Measurements from ENCODE around the gene RC3H2. TPM values are rescaled to one million over a fixed set of nuclear protein-coding genes. Genes with fewer than 3 reads are reported as not detected.

Gene RC3H2
- polyA plus RNA-seq, 2 of the 4 experiments (the other 2 are of a cell fraction): 15.1 to 43.6 TPM

DNA sequence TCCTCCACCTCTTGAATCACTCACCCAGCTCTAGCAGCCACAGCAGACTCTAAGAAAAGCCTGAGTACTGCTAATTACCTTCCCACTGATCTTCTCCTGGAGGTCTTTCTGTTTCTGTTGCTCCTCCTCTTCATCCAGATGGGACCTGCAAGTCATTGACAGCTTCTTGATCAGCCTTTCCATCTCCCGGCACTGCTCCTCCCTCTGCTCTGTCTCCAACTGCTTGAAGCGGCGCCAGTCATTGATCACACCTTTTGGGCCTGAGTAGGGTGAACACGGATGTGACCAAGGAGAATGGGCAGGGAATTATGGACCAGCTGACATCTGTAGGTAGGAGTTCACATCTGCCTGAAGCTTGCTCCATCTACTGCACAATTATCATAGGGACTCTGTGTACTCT lies 82.2 kb downstream of the RC3H2 start:
- DNase-seq (ENCODE audit: low read depth in 1 of 2, low spot score in 1 of 2) (no peak), ATAC-seq (no peak), FAIRE-seq (no peak)
- CTCF ChIA-PET: interaction anchor here (1.3 to 2.1 kb wide), 3 partner anchors 12 to 724 kb away, joined by 5 to 6 read pairs (median 5); no protein-coding TSS in a partner anchor
- Histone ChIP-seq H3K9me3 (no peaks in the 10 kb centered on the region), H3K27ac (no peak overlapping the region), H3K4me3 (no peak overlapping the region), H3K4me1 (peaks cover 29% of the 10 kb centered on the region), H3K4me2 (no peak overlapping the region)
- no peak for TF ChIP-seq ELK1 (IDR thresholded peaks at IDR 0.05; ENCODE audit: low read depth, low read length)
- no peak for TF ChIP-seq MAFK (IDR thresholded peaks at IDR 0.05; ENCODE audit: partially characterized antibody)
- TF ChIP-seq, protein P1, sequence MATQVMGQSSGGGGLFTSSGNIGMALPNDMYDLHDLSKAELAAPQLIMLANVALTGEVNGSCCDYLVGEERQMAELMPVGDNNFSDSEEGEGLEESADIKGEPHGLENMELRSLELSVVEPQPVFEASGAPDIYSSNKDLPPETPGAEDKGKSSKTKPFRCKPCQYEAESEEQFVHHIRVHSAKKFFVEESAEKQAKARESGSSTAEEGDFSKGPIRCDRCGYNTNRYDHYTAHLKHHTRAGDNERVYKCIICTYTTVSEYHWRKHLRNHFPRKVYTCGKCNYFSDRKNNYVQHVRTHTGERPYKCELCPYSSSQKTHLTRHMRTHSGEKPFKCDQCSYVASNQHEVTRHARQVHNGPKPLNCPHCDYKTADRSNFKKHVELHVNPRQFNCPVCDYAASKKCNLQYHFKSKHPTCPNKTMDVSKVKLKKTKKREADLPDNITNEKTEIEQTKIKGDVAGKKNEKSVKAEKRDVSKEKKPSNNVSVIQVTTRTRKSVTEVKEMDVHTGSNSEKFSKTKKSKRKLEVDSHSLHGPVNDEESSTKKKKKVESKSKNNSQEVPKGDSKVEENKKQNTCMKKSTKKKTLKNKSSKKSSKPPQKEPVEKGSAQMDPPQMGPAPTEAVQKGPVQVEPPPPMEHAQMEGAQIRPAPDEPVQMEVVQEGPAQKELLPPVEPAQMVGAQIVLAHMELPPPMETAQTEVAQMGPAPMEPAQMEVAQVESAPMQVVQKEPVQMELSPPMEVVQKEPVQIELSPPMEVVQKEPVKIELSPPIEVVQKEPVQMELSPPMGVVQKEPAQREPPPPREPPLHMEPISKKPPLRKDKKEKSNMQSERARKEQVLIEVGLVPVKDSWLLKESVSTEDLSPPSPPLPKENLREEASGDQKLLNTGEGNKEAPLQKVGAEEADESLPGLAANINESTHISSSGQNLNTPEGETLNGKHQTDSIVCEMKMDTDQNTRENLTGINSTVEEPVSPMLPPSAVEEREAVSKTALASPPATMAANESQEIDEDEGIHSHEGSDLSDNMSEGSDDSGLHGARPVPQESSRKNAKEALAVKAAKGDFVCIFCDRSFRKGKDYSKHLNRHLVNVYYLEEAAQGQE (IDR thresholded peaks at IDR 0.05): no peak
- WGBS (ENCODE audit: missing lambda C conversion rate): 88% methylated on average over 4 of the region's 4 CpGs
- POLR2A ChIA-PET: interaction anchor here (1.0 kb wide), 1 partner anchor 82 kb away, joined by 4 read pairs; the partner anchor contains the start of gene RC3H2

GRCh38 chr9:122822056-122822455 lies 83.1 kb downstream of the RC3H2 start:
- ATAC-seq (no peak), DNase-seq (ENCODE audit: low read depth in 1 of 2, low spot score in 1 of 2) (no peak), FAIRE-seq (no peak)
- H3K4me3 ChIP-seq: no peak overlapping the region
- H3K4me2 ChIP-seq: no peak overlapping the region
- TF ChIP-seq NR3C1 (IDR thresholded peaks at IDR 0.05) (no peak), HOXB5 (CRISPR knock-in tag; IDR thresholded peaks at IDR 0.05) (no peak), EHMT2 (IDR thresholded peaks at IDR 0.05; ENCODE audit: low read depth) (no peak), SREBF2 (IDR thresholded peaks at IDR 0.05) (no peak), ZNF302 (CRISPR knock-in tag; IDR thresholded peaks at IDR 0.05) (no peak), FOSL2 (IDR thresholded peaks at IDR 0.05) (no peak), FOSL2 (CRISPR knock-in tag; IDR thresholded peaks at IDR 0.05) (no peak), MAZ (IDR thresholded peaks at IDR 0.05; ENCODE audit: borderline replicate concordance, low read depth, low read length) (no peak), CEBPB (IDR thresholded peaks at IDR 0.05) (no peak), MYC (IDR thresholded peaks at IDR 0.05; ENCODE audit: borderline replicate concordance, low read length) (no peak), MAFK (IDR thresholded peaks at IDR 0.05; ENCODE audit: partially characterized antibody) (no peak), TFCP2L1 (CRISPR knock-in tag; IDR thresholded peaks at IDR 0.05) (no peak), NPAS2 (CRISPR knock-in tag; IDR thresholded peaks at IDR 0.05; ENCODE audit: borderline replicate concordance) (no peak), KDM1A (IDR thresholded peaks at IDR 0.05; ENCODE audit: low read depth) (no peak), RAD21 (conservative IDR thresholded peaks at IDR 0.05 in 1 of 2, IDR thresholded peaks at IDR 0.05 in 1 of 2) (no peak)
- TF ChIP-seq, protein P2, sequence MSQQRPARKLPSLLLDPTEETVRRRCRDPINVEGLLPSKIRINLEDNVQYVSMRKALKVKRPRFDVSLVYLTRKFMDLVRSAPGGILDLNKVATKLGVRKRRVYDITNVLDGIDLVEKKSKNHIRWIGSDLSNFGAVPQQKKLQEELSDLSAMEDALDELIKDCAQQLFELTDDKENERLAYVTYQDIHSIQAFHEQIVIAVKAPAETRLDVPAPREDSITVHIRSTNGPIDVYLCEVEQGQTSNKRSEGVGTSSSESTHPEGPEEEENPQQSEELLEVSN (IDR thresholded peaks at IDR 0.05; ENCODE audit: borderline replicate concordance, low read depth): no peak
- TF ChIP-seq, protein P3, sequence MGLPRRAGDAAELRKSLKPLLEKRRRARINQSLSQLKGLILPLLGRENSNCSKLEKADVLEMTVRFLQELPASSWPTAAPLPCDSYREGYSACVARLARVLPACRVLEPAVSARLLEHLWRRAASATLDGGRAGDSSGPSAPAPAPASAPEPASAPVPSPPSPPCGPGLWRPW (IDR thresholded peaks at IDR 0.05): no peak
- WGBS (ENCODE audit: missing lambda C conversion rate): 92% methylated on average over 6 of the region's 6 CpGs
- H3K27ac ChIP-seq: no peak overlapping the region
- ChIA-PET CTCF (interaction anchor here (1.5 kb wide), 1 partner anchor 723 kb away, joined by 4 read pairs; no protein-coding TSS in a partner anchor), POLR2A (no interaction called here)
- H3K4me1 ChIP-seq: peaks cover 25% of the 10 kb centered on the region
- H3K9me3 ChIP-seq: no peaks in the 10 kb centered on the region
